CD4-positive, alpha-beta T cell (primary cell): ENCODE results near the gene C11orf91. TPM values are rescaled to one million over a fixed set of nuclear protein-coding genes. Genes with fewer than 3 reads are reported as not detected.
A peak's percentile ranks its signal among the peaks of the same experiment; 100 is the strongest.

ENCODE experiments used
- ATAC-seq: fragments of 200-7000 bp; cut with Tn5 transposase; one replicate; pipeline ENCODE4 v1.10.0; 2022; ENCODE audit warnings: mild to moderate bottlenecking; ENCODE audit not compliant: poor library complexity
- CTCF ChIA-PET: fragments of 350-600 bp; sonication (Branson Sonifier 250); formaldehyde crosslinking; loops from one replicate; lab custom pipeline; 2021; ENCODE audit warnings: antibody characterized with exemption, inconsistent platforms; lab: Charles Lee
- POLR2A ChIA-PET: fragments of 350-600 bp; sonication (Branson Sonifier 250); formaldehyde crosslinking; loops from one replicate; lab custom pipeline; 2021; ENCODE audit warnings: antibody characterized with exemption, inconsistent platforms; lab: Charles Lee
- DNase-seq, 14 experiments: peaks; one replicate each; pipeline ENCODE4 v3.0.0-alpha.2; 2013 to 2020; ENCODE audit warnings: mixed read lengths in 2 of 14
- H3K27ac ChIP-seq, 2 donors: one replicate each; pipeline versions ENCODE4 v1.5.1 to v1.7.0; 2013; ENCODE audit warnings: low read length in 2 of 2, low read depth in 1 of 2, mild to moderate bottlenecking in 1 of 2
- H3K27me3 ChIP-seq, 2 experiments: 1 replicate in 1 of 2; 2 replicates in 1 of 2; pipeline versions ENCODE4 v1.6.1 to v1.7.0; 2013; ENCODE audit warnings: low read length in 2 of 2, control low read depth in 1 of 2, mild to moderate bottlenecking in 1 of 2, moderate library complexity in 1 of 2; ENCODE audit not compliant: insufficient read depth in 2 of 2, control insufficient read depth in 1 of 2
- H3K36me3 ChIP-seq: one replicate; pipeline ENCODE4 v1.6.1; 2013; ENCODE audit warnings: low read length, control low read depth; ENCODE audit not compliant: insufficient read depth
- H3K4me1 ChIP-seq: one replicate; pipeline ENCODE4 v1.6.1; 2013; ENCODE audit warnings: low read length, control low read depth; ENCODE audit not compliant: insufficient read depth
- H3K4me3 ChIP-seq: one replicate; pipeline ENCODE4 v1.5.1; 2013; ENCODE audit warnings: mild to moderate bottlenecking, low read length, moderate library complexity
- H3K9me3 ChIP-seq, 2 experiments: 1 replicate in 1 of 2; 2 replicates in 1 of 2; pipeline versions ENCODE4 v1.6.1 to v1.7.0; 2013; ENCODE audit warnings: low read length in 2 of 2, mild to moderate bottlenecking in 2 of 2, control low read depth in 1 of 2, moderate library complexity in 1 of 2; ENCODE audit not compliant: control insufficient read depth in 1 of 2, insufficient read depth in 1 of 2
- H3K27ac Mint-ChIP-seq: one replicate; pipeline ENCODE4 v1.8.0; 2020; ENCODE audit warnings: mixed read lengths
- H3K27me3 Mint-ChIP-seq: one replicate; pipeline ENCODE4 v1.8.0; 2021; ENCODE audit warnings: mixed read lengths
- H3K36me3 Mint-ChIP-seq: one replicate; pipeline ENCODE4 v1.8.0; 2021; ENCODE audit warnings: low read depth, mixed read lengths
- H3K4me1 Mint-ChIP-seq: one replicate; pipeline ENCODE4 v1.8.0; 2021; ENCODE audit warnings: low read depth, mixed read lengths
- H3K4me3 Mint-ChIP-seq: one replicate; pipeline ENCODE4 v1.8.0; 2020; ENCODE audit warnings: mild to moderate bottlenecking, mixed read lengths
- H3K9me3 Mint-ChIP-seq: one replicate; pipeline ENCODE4 v1.8.0; 2020; ENCODE audit warnings: mixed read lengths
- intact Hi-C, 2 experiments: fragments of 100-400 bp; cut with DNase I in 1 of 2; cut with micrococcal nuclease in 1 of 2; formaldehyde crosslinking; loops; one replicate each; pipeline versions ENCODE4 v1.15.1 to v1.9.0; 2023 to 2025; cut with DNase I, micrococcal nuclease
- total RNA-seq, 174 experiments: library from RNA in 2 of 174; stranded (reverse) in 2 of 174; gene quantifications; one replicate each; pipeline ENCODE4 v1.2.3 and lab custom pipeline; 2021 to 2026
- TF ChIP-seq, protein P1 (sequence below): fragments of 200-600 bp; IDR thresholded peaks from one replicate; pipeline ENCODE4 v1.8.0; 2022; ENCODE audit warnings: antibody characterized with exemption, mild to moderate bottlenecking

Gene C11orf91
- total RNA-seq, 2 experiments from 2014 or later: 0.45 TPM; not detected in 1

DNA sequence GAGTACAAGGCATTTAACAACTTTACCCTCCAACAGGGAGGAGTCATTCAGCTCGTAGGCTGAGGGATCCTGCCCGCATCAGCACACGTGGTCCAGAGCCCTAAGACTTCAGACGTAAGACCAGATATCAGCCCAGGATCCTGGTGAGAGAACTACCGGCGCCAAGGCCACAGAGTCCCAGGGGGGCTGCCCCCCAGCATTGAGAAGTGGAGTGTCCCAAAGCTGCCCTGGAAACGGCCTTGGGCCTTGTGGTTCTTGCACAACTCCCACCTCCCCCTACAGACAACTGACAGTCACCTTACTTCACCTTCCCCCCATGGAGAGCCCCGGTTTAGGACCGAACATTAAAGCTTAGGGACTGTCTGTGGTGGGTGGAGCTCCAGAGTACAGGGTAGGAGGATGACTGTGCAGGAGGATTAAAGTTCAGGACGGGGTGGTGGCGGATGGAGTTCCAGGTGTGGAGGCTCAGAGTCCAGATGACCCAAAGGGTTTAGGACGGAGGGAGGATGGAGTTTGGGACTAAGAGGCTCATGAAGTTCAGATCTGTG, 1.0 kb downstream of the C11orf91 start:
- H3K27ac ChIP-seq: no peak overlapping the region
- peak in 1 of 14 experiments; percentile 31 for DNase-seq
- Mint-ChIP-seq H3K4me3 (peak overlapping the region; percentile 88), H3K4me1 (peaks cover 33% of the 10 kb centered on the region), H3K36me3 (no peaks in the 10 kb centered on the region), H3K9me3 (no peaks in the 10 kb centered on the region), H3K27me3 (peaks cover 10% of the 10 kb centered on the region), H3K27ac (no peak overlapping the region)
- H3K9me3 ChIP-seq: no peaks in the 10 kb centered on the region
- ATAC-seq: no peak
- ChIA-PET CTCF (no interaction called here), POLR2A (interaction anchor here (0.6 to 1.3 kb wide), 3 partner anchors 10 to 1698 kb away, joined by 3 to 4 read pairs (median 3); no protein-coding TSS in a partner anchor)
- H3K4me3 ChIP-seq: no peak overlapping the region
- H3K36me3 ChIP-seq: no peaks in the 10 kb centered on the region
- peaks cover 14% of the 10 kb centered on the region for H3K4me1 ChIP-seq
- intact Hi-C loops: loop anchor here (2.0 to 10.0 kb wide), 7 partner anchors 38 to 1965 kb away; partner anchors contain the start of genes FBXO3 (in 2 of the 2), ABTB2 (in 1 of the 2), CAT (in 1 of the 2) and CD59 (in 1 of the 2)
- TF ChIP-seq, protein P1, sequence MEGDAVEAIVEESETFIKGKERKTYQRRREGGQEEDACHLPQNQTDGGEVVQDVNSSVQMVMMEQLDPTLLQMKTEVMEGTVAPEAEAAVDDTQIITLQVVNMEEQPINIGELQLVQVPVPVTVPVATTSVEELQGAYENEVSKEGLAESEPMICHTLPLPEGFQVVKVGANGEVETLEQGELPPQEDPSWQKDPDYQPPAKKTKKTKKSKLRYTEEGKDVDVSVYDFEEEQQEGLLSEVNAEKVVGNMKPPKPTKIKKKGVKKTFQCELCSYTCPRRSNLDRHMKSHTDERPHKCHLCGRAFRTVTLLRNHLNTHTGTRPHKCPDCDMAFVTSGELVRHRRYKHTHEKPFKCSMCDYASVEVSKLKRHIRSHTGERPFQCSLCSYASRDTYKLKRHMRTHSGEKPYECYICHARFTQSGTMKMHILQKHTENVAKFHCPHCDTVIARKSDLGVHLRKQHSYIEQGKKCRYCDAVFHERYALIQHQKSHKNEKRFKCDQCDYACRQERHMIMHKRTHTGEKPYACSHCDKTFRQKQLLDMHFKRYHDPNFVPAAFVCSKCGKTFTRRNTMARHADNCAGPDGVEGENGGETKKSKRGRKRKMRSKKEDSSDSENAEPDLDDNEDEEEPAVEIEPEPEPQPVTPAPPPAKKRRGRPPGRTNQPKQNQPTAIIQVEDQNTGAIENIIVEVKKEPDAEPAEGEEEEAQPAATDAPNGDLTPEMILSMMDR: no peak
- peaks cover 0 to 2% of the 10 kb centered on the region in 2 experiments for H3K27me3 ChIP-seq

DNA sequence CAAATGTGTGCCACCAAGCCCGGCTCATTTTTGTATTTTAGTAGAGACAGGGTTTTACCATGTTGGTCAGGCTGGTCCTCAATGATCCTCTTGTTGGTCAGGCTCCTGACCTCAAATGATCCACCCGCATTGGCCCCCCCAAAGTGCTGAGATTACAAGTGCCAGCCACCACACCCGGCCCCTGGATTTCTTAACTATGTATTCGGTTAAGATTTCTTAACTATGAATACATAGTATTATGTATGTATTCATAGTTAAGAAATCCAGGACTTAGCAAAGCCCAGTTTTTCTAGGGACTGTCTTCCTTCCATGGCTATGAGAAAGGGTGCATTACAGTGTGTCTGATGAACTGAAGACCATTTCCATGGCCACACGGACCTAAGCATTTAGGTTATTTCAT, 1.7 kb downstream of the C11orf91 start:
- DNase-seq (no peak), ATAC-seq (no peak)
- Mint-ChIP-seq H3K9me3 (no peaks in the 10 kb centered on the region), H3K36me3 (no peaks in the 10 kb centered on the region), H3K27ac (no peak overlapping the region), H3K4me1 (peaks cover 33% of the 10 kb centered on the region), H3K27me3 (peaks cover 10% of the 10 kb centered on the region), H3K4me3 (peak overlapping the region; percentile 88)
- ChIA-PET POLR2A (no interaction called here), CTCF (no interaction called here)
- intact Hi-C loops: loop anchor here in 1 of 2 experiments (10.0 kb wide), 1 partner anchor 656 kb away; the partner anchor contains the start of gene ABTB2
- H3K9me3 ChIP-seq: no peaks in the 10 kb centered on the region
- TF ChIP-seq, protein P1: no peak
- H3K27ac ChIP-seq: no peak overlapping the region
- H3K36me3 ChIP-seq: no peaks in the 10 kb centered on the region
- peaks cover 14% of the 10 kb centered on the region for H3K4me1 ChIP-seq
- H3K27me3 ChIP-seq: peaks cover 2% of the 10 kb centered on the region in 2 experiments
- no peak overlapping the region for H3K4me3 ChIP-seq

DNA sequence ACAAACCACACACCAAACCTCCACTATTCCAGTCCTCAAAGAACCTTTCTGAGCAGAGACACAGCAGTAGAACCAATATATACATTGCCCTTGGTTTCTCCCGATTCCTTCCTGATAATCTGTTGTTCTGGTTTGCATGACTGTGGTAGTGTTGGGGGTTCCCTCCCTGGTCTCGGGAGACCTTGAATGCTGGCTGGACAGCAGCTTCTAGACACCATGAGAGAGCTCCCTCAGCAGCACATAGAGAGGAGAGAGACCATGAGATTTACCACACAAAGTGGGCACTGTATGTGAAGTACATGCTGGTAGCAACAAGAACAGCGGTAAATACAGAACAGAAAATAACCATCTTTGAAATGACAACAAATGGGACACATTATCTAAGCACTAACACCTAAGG, 2.6 kb downstream of the C11orf91 start:
- no peak for DNase-seq
- H3K4me3 Mint-ChIP-seq: no peak overlapping the region
- no peaks in the 10 kb centered on the region for H3K9me3 ChIP-seq
- peaks cover 33% of the 10 kb centered on the region for H3K4me1 Mint-ChIP-seq
- H3K4me3 ChIP-seq: no peak overlapping the region
- no peak for ATAC-seq
- peaks cover 14% of the 10 kb centered on the region for H3K4me1 ChIP-seq
- TF ChIP-seq, protein P1: no peak
- ChIA-PET CTCF (no interaction called here), POLR2A (no interaction called here)
- H3K36me3 ChIP-seq: no peaks in the 10 kb centered on the region
- peaks cover 10% of the 10 kb centered on the region for H3K27me3 Mint-ChIP-seq
- no peak overlapping the region for H3K27ac ChIP-seq
- H3K27me3 ChIP-seq: peaks cover 2 to 3% of the 10 kb centered on the region in 2 experiments
- no peaks in the 10 kb centered on the region for H3K36me3 Mint-ChIP-seq
- no peak overlapping the region for H3K27ac Mint-ChIP-seq
- intact Hi-C loops: loop anchor here in 1 of 2 experiments (10.0 kb wide), 1 partner anchor 657 kb away; the partner anchor contains the start of gene ABTB2
- no peaks in the 10 kb centered on the region for H3K9me3 Mint-ChIP-seq
